ENCODE measurements around the gene SLC66A2. TPM values are rescaled to one million over a fixed set of nuclear protein-coding genes. Genes with fewer than 3 reads are reported as not detected.

SLC66A2 gene
- total and polyA plus RNA-seq, 10 of the 15 experiments (the other 5 are each of a cell fraction or from before 2014, with no cell fraction given): 0.69 to 42.5 (median 14.8) TPM

GRCh38 chr18:80000877-80001276 is 49.4 kb upstream of the SLC66A2 start:
- FAIRE-seq: no peak

More at GRCh38 chr18:80000877-80001276, 49.4 kb upstream of the SLC66A2 start:
- no TSS peak for BruUV-seq (replicated peaks)
- ChIA-PET CTCF (no interaction called here), SMC1A (ENCODE audit: uncharacterized antibody, unreplicated experiment) (no interaction called here), RAD21 (ENCODE audit: unreplicated experiment) (no interaction called here), POLR2A (no interaction called here)
- Histone ChIP-seq H3K36me3 (ENCODE audit: control insufficient read depth in 2 of 2, insufficient read depth in 2 of 2, low read length in 1 of 2) (no peaks in the 10 kb centered on the region), H3K4me3 (no peak overlapping the region), H3K9ac (ENCODE audit: control insufficient read depth, insufficient read depth, low read length) (no peak overlapping the region), H2AFZ (ENCODE audit: control insufficient read depth, low read depth, low read length) (no peak overlapping the region), H3K27ac (ENCODE audit: control insufficient read depth, insufficient read depth) (no peak overlapping the region), H3K9me3 (replicated peaks; ENCODE audit: control insufficient read depth, insufficient read depth, low read length) (peaks cover 4% of the 10 kb centered on the region; the same call in 1 of the 3 replicates), H3K4me1 (ENCODE audit: control insufficient read depth, insufficient read depth, low read length) (no peaks in the 10 kb centered on the region), H3K27me3 (replicated peaks in 1 of 2; ENCODE audit: control insufficient read depth in 2 of 2, insufficient read depth in 2 of 2, low read length in 1 of 2) (no peaks in the 10 kb centered on the region), H3K4me2 (ENCODE audit: control insufficient read depth, insufficient read depth) (no peak overlapping the region), H4K20me1 (ENCODE audit: control insufficient read depth, insufficient read depth) (no peaks in the 10 kb centered on the region), H3K79me2 (ENCODE audit: control insufficient read depth, insufficient read depth, low read length) (no peaks in the 10 kb centered on the region)
- 26% methylated on average over 3 of the region's 3 CpGs for WGBS (ENCODE audit: insufficient coverage, insufficient replicate concordance, low lambda C conversion rate, missing lambda C conversion rate)
- DNase-seq (ENCODE audit: low read depth, low spot score) (no peak), ATAC-seq (no peak)
- intact Hi-C loops (cut with micrococcal nuclease; ENCODE audit: unreplicated experiment) (no loop called here), in situ Hi-C loops (cut with MboI) (no loop called here)
- TF ChIP-seq, protein P1, sequence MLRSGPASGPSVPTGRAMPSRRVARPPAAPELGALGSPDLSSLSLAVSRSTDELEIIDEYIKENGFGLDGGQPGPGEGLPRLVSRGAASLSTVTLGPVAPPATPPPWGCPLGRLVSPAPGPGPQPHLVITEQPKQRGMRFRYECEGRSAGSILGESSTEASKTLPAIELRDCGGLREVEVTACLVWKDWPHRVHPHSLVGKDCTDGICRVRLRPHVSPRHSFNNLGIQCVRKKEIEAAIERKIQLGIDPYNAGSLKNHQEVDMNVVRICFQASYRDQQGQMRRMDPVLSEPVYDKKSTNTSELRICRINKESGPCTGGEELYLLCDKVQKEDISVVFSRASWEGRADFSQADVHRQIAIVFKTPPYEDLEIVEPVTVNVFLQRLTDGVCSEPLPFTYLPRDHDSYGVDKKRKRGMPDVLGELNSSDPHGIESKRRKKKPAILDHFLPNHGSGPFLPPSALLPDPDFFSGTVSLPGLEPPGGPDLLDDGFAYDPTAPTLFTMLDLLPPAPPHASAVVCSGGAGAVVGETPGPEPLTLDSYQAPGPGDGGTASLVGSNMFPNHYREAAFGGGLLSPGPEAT (IDR thresholded peaks at IDR 0.05; ENCODE audit: low read depth): no peak
- TF ChIP-seq JUNB (IDR thresholded peaks at IDR 0.05) (no peak), KAT2A (conservative IDR thresholded peaks at IDR 0.05; ENCODE audit: control insufficient read depth, low read depth, low read length) (no peak), SIN3A (IDR thresholded peaks at IDR 0.05; ENCODE audit: low read depth, low read length) (no peak), NFIC (IDR thresholded peaks at IDR 0.05; ENCODE audit: low read depth, low read length) (no peak), KLF5 (IDR thresholded peaks at IDR 0.05; ENCODE audit: partially characterized antibody) (no peak), TBL1XR1 (IDR thresholded peaks at IDR 0.05; ENCODE audit: low read depth, low read length) (no peak), PKNOX1 (IDR thresholded peaks at IDR 0.05) (no peak), CREM (IDR thresholded peaks at IDR 0.05; ENCODE audit: low read depth) (no peak), POLR2AphosphoS2 (IDR thresholded peaks at IDR 0.05; ENCODE audit: low read depth, low read length) (no peak), EED (IDR thresholded peaks at IDR 0.05; ENCODE audit: low read depth) (no peak), MXI1 (IDR thresholded peaks at IDR 0.05; ENCODE audit: low read depth, low read length) (no peak), JUND (IDR thresholded peaks at IDR 0.05; ENCODE audit: low read depth, low read length) (no peak), BHLHE40 (IDR thresholded peaks at IDR 0.05; ENCODE audit: borderline replicate concordance in 1 of 2, low read depth in 2 of 2, low read length in 1 of 2) (no peak), PAX8 (IDR thresholded peaks at IDR 0.05) (no peak)
- TF ChIP-seq, protein P2, sequence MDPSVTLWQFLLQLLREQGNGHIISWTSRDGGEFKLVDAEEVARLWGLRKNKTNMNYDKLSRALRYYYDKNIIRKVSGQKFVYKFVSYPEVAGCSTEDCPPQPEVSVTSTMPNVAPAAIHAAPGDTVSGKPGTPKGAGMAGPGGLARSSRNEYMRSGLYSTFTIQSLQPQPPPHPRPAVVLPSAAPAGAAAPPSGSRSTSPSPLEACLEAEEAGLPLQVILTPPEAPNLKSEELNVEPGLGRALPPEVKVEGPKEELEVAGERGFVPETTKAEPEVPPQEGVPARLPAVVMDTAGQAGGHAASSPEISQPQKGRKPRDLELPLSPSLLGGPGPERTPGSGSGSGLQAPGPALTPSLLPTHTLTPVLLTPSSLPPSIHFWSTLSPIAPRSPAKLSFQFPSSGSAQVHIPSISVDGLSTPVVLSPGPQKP (IDR thresholded peaks at IDR 0.05; ENCODE audit: low read depth, low read length): no peak
- TF ChIP-seq, protein P3, sequence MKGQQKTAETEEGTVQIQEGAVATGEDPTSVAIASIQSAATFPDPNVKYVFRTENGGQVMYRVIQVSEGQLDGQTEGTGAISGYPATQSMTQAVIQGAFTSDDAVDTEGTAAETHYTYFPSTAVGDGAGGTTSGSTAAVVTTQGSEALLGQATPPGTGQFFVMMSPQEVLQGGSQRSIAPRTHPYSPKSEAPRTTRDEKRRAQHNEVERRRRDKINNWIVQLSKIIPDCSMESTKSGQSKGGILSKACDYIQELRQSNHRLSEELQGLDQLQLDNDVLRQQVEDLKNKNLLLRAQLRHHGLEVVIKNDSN (IDR thresholded peaks at IDR 0.05; ENCODE audit: borderline replicate concordance, extremely low read length, insufficient read depth, low read depth, low read length): no peak
- TF ChIP-seq, protein P4, sequence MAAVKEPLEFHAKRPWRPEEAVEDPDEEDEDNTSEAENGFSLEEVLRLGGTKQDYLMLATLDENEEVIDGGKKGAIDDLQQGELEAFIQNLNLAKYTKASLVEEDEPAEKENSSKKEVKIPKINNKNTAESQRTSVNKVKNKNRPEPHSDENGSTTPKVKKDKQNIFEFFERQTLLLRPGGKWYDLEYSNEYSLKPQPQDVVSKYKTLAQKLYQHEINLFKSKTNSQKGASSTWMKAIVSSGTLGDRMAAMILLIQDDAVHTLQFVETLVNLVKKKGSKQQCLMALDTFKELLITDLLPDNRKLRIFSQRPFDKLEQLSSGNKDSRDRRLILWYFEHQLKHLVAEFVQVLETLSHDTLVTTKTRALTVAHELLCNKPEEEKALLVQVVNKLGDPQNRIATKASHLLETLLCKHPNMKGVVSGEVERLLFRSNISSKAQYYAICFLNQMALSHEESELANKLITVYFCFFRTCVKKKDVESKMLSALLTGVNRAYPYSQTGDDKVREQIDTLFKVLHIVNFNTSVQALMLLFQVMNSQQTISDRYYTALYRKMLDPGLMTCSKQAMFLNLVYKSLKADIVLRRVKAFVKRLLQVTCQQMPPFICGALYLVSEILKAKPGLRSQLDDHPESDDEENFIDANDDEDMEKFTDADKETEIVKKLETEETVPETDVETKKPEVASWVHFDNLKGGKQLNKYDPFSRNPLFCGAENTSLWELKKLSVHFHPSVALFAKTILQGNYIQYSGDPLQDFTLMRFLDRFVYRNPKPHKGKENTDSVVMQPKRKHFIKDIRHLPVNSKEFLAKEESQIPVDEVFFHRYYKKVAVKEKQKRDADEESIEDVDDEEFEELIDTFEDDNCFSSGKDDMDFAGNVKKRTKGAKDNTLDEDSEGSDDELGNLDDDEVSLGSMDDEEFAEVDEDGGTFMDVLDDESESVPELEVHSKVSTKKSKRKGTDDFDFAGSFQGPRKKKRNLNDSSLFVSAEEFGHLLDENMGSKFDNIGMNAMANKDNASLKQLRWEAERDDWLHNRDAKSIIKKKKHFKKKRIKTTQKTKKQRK (IDR thresholded peaks at IDR 0.05; ENCODE audit: low read depth, low read length): no peak

Data from GM12878 (cell line).